ENCODE measurements around the gene MEG3. TPM values are rescaled to one million over a fixed set of nuclear protein-coding genes. Genes with fewer than 3 reads are reported as not detected.

MEG3 gene
- total RNA-seq, 4 donors from 2014 or later: 5.0 to 28.9 (median 10.2) TPM

GRCh38 chr14:100892496-100893227 is 66.7 kb downstream of the MEG3 start:
- DNase-seq (ENCODE audit: low spot score in 2 of 2): peak in 1 of 2 donors; percentile 48
- Histone ChIP-seq H3K36me3 (no peaks in the 10 kb centered on the region), H3K4me1 (peaks cover 10% of the 10 kb centered on the region), H3K4me3 (no peak overlapping the region), H3K27me3 (peaks cover 24% of the 10 kb centered on the region), H3K9me3 (no peaks in the 10 kb centered on the region), H3K27ac (no peak overlapping the region)
- TF ChIP-seq EP300 (IDR thresholded peaks at IDR 0.05) (no peak), CTCF (IDR thresholded peaks at IDR 0.05) (no peak), POLR2A (IDR thresholded peaks at IDR 0.05) (no peak), POLR2AphosphoS5 (IDR thresholded peaks at IDR 0.05) (no peak)
- 92% methylated on average over 17 of the region's 17 CpGs for WGBS

- TF ChIP-seq POLR2AphosphoS5 (IDR thresholded peaks at IDR 0.05): no peak
- no peak for TF ChIP-seq EP300 (IDR thresholded peaks at IDR 0.05)
- H3K27ac ChIP-seq: no peak overlapping the region
- H3K36me3 ChIP-seq: no peaks in the 10 kb centered on the region
- DNase-seq (ENCODE audit: low spot score in 2 of 2): no peak
- peaks cover 5% of the 10 kb centered on the region for H3K4me1 ChIP-seq
- H3K27me3 ChIP-seq: peaks cover 24% of the 10 kb centered on the region
- H3K9me3 ChIP-seq: no peaks in the 10 kb centered on the region
- 90% methylated on average over 8 of the region's 8 CpGs for WGBS
- no peak overlapping the region for H3K4me3 ChIP-seq
Observed at GRCh38 chr14:100893228-100893601, 67.3 kb downstream of the MEG3 start.

- TF ChIP-seq CTCF (IDR thresholded peaks at IDR 0.05) (no peak), POLR2AphosphoS5 (IDR thresholded peaks at IDR 0.05) (no peak), POLR2A (IDR thresholded peaks at IDR 0.05) (no peak), EP300 (IDR thresholded peaks at IDR 0.05) (no peak)
- peak; percentile 34 to 74 for DNase-seq (ENCODE audit: low spot score in 2 of 2)
- 94% methylated on average over 11 of the region's 11 CpGs for WGBS
Observed at GRCh38 chr14:100893760-100894159, 67.8 kb downstream of the MEG3 start.

GRCh38 chr14:100894416-100894815 is 68.5 kb downstream of the MEG3 start:
- Histone ChIP-seq H3K9me3 (no peaks in the 10 kb centered on the region), H3K36me3 (no peaks in the 10 kb centered on the region), H3K4me1 (peaks cover 5% of the 10 kb centered on the region), H3K27me3 (peaks cover 35% of the 10 kb centered on the region), H3K27ac (no peak overlapping the region), H3K4me3 (no peak overlapping the region)
- TF ChIP-seq CTCF (IDR thresholded peaks at IDR 0.05): no peak
- TF ChIP-seq EP300 (IDR thresholded peaks at IDR 0.05): no peak
- TF ChIP-seq POLR2AphosphoS5 (IDR thresholded peaks at IDR 0.05): no peak
- TF ChIP-seq POLR2A (IDR thresholded peaks at IDR 0.05): no peak
- 87% methylated on average over 6 of the region's 6 CpGs for WGBS
- DNase-seq (ENCODE audit: low spot score in 2 of 2): no peak

More at GRCh38 chr14:100893760-100894159, 67.8 kb downstream of the MEG3 start:
- H3K36me3 ChIP-seq: no peaks in the 10 kb centered on the region
- H3K4me3 ChIP-seq: no peak overlapping the region
- H3K4me1 ChIP-seq: peaks cover 3% of the 10 kb centered on the region
- no peak overlapping the region for H3K27ac ChIP-seq
- no peaks in the 10 kb centered on the region for H3K9me3 ChIP-seq
- H3K27me3 ChIP-seq: peaks cover 28% of the 10 kb centered on the region

GRCh38 chr14:100895411-100895810 is 69.5 kb downstream of the MEG3 start:
- Histone ChIP-seq H3K4me1 (peaks cover 9% of the 10 kb centered on the region), H3K4me3 (no peak overlapping the region), H3K9me3 (no peaks in the 10 kb centered on the region), H3K27ac (no peak overlapping the region), H3K36me3 (no peaks in the 10 kb centered on the region), H3K27me3 (peaks cover 41% of the 10 kb centered on the region)
- WGBS: 82% methylated on average over 6 of the region's 6 CpGs
- DNase-seq (ENCODE audit: low spot score in 2 of 2): no peak
- TF ChIP-seq POLR2AphosphoS5 (IDR thresholded peaks at IDR 0.05) (no peak), POLR2A (IDR thresholded peaks at IDR 0.05) (no peak), CTCF (IDR thresholded peaks at IDR 0.05) (no peak), EP300 (IDR thresholded peaks at IDR 0.05) (no peak)

All from suprapubic skin (tissue), 4 donors.